ENCODE measurements around the gene PRKCA.

PRKCA gene

DNA sequence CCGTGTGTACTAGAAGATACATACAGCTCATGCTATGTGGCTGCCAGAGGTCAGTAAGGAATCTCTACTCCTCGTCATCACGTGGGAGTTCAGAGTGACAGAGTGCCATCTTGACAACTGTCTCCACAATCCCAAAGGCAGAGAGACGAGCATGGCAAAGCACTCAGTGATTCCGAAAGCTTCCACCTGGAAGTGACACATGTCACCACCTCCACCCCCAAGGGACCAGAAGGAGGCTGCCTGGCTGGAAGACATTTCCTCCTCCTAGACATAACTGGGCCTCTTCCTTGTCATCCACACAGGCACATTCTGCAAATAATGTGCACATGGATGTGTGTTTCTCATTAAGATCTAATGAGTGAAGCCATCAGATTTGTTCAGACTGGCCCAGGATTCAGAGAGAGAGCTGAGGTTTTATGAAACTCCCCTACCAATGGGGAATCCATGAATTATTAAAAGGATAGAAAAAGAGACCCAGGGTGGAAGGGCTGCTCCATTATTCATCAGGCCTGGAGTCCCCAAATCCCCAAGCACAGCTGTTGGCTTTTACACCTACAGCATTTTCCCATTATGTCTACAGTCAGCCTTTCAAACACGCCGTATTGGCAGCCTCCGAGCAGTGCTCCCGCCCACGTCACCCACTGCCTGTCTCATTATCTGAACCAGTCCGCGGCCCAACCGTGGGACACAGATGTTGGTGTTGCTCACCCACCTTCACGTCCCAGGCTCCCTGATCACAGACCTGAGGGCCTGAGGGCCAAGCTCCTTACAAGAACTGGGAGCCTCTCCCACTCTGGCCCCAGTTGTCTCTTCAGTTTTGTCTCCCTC is 529.2 kb downstream of the PRKCA start:
- peak in 1 of 2 donors; percentile 43 for DNase-seq
- no peaks in the 10 kb centered on the region for H3K36me3 ChIP-seq
- H3K4me3 ChIP-seq = no peak overlapping the region
- no peak for TF ChIP-seq CTCF (IDR thresholded peaks at IDR 0.05)
- H3K27ac ChIP-seq = no peak overlapping the region
- peaks cover 0 to 44% of the 10 kb centered on the region in 2 donors for H3K27me3 ChIP-seq
- peaks cover 0 to 7% (median 0%) of the 10 kb centered on the region in 4 donors for H3K4me1 ChIP-seq
- intact Hi-C loops (cut with DNase I; ENCODE audit: low total_unique reads) = no loop called here
- no peaks in the 10 kb centered on the region for H3K9me3 ChIP-seq

- peaks cover 0 to 7% (median 0%) of the 10 kb centered on the region in 4 donors for H3K4me1 ChIP-seq
- H3K27ac ChIP-seq = no peak overlapping the region
- intact Hi-C loops (cut with DNase I; ENCODE audit: low total_unique reads) = no loop called here
- H3K27me3 ChIP-seq = peaks cover 0 to 49% of the 10 kb centered on the region in 2 donors
- H3K4me3 ChIP-seq = no peak overlapping the region
- peak in 1 of 2 donors; percentile 28 for DNase-seq
- no peaks in the 10 kb centered on the region for H3K36me3 ChIP-seq
- TF ChIP-seq CTCF (IDR thresholded peaks at IDR 0.05) = no peak
- H3K9me3 ChIP-seq = no peaks in the 10 kb centered on the region
These were observed 530.8 kb downstream of the PRKCA start for GRCh38 chr17:66833201-66833600.

GRCh38 chr17:66834426-66834918 is 532.1 kb downstream of the PRKCA start:
- no peak for DNase-seq

GRCh38 chr17:66834919-66835454 is 532.6 kb downstream of the PRKCA start, which contains the start of gene CACNG5:
Gene CACNG5, plus strand, starts transcription at chr17:66835117. Its CDS starts 42,216 bp downstream, at chr17:66877333.
- TF ChIP-seq CTCF (IDR thresholded peaks at IDR 0.05) = no peak
- Histone ChIP-seq H3K36me3 (no peaks in the 10 kb centered on the region), H3K27me3 (peaks cover 0 to 56% of the 10 kb centered on the region in 2 donors), H3K9me3 (no peaks in the 10 kb centered on the region), H3K27ac (no peak within 1 kb of the TSS), H3K4me3 (no peak within 1 kb of the TSS), H3K4me1 (peaks cover 0 to 3% (median 0%) of the 10 kb centered on the region in 4 donors)
- intact Hi-C loops (cut with DNase I; ENCODE audit: low total_unique reads) = no loop called here
- DNase-seq = peak in 1 of 2 donors; percentile 40

More at GRCh38 chr17:66834426-66834918, 532.1 kb downstream of the PRKCA start:
- no peak overlapping the region for H3K27ac ChIP-seq
- no peak overlapping the region for H3K4me3 ChIP-seq
- peaks cover 0 to 5% (median 0%) of the 10 kb centered on the region in 4 donors for H3K4me1 ChIP-seq
- intact Hi-C loops (cut with DNase I; ENCODE audit: low total_unique reads) = no loop called here
- no peaks in the 10 kb centered on the region for H3K9me3 ChIP-seq
- H3K36me3 ChIP-seq = no peaks in the 10 kb centered on the region
- H3K27me3 ChIP-seq = peaks cover 0 to 51% of the 10 kb centered on the region in 2 donors
- TF ChIP-seq CTCF (IDR thresholded peaks at IDR 0.05) = no peak

GRCh38 chr17:66835476-66835875 is 533.1 kb downstream of the PRKCA start:
- H3K4me3 ChIP-seq = no peak overlapping the region
- intact Hi-C loops (cut with DNase I; ENCODE audit: low total_unique reads) = no loop called here
- peaks cover 0 to 59% of the 10 kb centered on the region in 2 donors for H3K27me3 ChIP-seq
- DNase-seq = peak in 1 of 2 donors; percentile 54
- no peaks in the 10 kb centered on the region for H3K36me3 ChIP-seq
- no peak for TF ChIP-seq CTCF (IDR thresholded peaks at IDR 0.05)
- H3K27ac ChIP-seq = no peak overlapping the region
- H3K4me1 ChIP-seq = peaks cover 0 to 3% (median 0%) of the 10 kb centered on the region in 4 donors
- no peaks in the 10 kb centered on the region for H3K9me3 ChIP-seq

Measured in tibial artery (tissue), 4 donors.